PC-9 (cell line): ENCODE data around the gene GBA3.

Source experiments
- EZH2 ChIP-seq: fragments of 200-600 bp; sonication (generic); IDR thresholded peaks from 2 replicates; pipeline ENCODE4 v1.8.0; 2017; ENCODE audit warnings: antibody characterized with exemption, low read depth
- TF ChIP-seq, protein P1 (sequence below): fragments of 200-600 bp; sonication (generic); conservative IDR thresholded peaks from 2 replicates; pipeline ENCODE4 v1.6.1; 2017; ENCODE audit warnings: mixed run types, antibody characterized with exemption, mild to moderate bottlenecking, moderate library complexity

DNA sequence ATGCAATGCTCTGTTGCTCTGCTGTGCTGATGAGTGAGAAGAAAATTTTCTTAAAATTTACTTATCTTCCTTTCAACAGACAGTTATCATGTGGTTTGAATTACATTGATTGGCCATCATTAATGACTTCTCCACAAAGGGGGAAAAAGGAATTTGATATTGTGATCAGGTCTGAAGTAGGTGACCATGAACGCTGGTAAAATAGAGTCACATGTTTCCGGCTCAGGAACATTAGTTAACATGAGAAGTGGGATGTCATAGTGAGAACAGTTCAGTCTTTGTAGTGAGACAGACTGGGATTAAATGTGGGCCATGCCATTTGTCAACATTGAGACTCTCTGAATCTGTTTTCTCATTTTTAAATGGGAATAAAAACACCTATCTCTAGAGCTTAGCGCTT lies 50.6 kb downstream of the GBA3 start:
- TF ChIP-seq, protein P1, sequence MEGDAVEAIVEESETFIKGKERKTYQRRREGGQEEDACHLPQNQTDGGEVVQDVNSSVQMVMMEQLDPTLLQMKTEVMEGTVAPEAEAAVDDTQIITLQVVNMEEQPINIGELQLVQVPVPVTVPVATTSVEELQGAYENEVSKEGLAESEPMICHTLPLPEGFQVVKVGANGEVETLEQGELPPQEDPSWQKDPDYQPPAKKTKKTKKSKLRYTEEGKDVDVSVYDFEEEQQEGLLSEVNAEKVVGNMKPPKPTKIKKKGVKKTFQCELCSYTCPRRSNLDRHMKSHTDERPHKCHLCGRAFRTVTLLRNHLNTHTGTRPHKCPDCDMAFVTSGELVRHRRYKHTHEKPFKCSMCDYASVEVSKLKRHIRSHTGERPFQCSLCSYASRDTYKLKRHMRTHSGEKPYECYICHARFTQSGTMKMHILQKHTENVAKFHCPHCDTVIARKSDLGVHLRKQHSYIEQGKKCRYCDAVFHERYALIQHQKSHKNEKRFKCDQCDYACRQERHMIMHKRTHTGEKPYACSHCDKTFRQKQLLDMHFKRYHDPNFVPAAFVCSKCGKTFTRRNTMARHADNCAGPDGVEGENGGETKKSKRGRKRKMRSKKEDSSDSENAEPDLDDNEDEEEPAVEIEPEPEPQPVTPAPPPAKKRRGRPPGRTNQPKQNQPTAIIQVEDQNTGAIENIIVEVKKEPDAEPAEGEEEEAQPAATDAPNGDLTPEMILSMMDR, result no peak
- no peak for TF ChIP-seq EZH2
